GM21447 (cell line): ENCODE measurements around the gene TFDP2.
"Not testable (repeated sequence)": the region's sequence is repeated elsewhere in the genome, so short reads cannot be mapped to it uniquely, and the experiment has no call there.

Experiments
- ATAC-seq: cut with Tn5 transposase; IDR thresholded peaks from one replicate; pipeline ENCODE4 v1.9.1; 2021; ENCODE audit not compliant: unreplicated experiment

The TFDP2 gene, protein sequence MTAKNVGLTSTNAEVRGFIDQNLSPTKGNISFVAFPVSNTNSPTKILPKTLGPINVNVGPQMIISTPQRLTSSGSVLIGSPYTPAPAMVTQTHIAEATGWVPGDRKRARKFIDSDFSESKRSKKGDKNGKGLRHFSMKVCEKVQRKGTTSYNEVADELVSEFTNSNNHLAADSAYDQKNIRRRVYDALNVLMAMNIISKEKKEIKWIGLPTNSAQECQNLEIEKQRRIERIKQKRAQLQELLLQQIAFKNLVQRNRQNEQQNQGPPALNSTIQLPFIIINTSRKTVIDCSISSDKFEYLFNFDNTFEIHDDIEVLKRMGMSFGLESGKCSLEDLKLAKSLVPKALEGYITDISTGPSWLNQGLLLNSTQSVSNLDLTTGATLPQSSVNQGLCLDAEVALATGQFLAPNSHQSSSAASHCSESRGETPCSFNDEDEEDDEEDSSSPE

DNA sequence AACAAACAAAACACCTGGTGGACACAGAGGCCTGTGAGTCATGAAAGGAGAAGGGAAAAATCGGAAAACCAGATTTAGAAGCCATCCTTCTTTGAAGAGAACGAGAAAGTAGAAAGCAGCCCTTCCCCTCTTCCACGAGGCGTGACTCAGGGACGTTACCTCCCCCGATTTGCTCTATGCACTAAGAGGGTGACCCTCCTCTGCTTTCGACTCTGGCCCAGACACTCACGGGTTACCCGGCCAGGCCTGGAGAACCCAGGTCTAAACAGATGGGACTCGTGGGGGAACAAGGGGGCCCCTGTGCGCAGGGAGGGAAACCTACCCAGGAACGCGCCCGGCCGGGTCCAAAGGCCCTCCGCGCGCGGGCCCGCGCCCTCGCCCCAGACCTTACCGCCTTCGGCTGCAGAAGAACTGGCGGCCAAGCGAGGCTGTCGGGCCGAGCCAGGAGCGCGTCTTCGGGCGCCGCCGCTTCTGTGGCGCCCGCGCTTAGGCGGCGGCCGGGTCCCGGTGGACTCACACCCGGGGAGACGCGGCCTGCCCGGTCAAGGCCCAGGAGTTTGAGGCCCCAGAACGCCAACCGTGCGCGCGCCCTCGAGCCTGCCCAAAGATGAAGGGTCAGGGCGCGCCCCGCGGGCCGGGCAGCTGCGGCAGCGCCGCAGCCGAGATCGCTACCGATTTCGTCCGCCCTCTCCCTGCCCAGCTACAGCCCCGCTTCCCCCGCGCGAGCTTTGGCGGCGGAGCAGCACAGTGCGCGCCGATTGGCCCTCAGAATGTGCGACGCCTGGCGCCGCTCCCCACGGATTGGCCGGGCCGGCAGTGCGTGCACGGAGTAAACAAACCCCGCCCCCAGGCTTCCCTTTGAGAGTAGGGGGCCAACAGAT lies at the start of gene TFDP2:
Gene TFDP2 (minus strand): TSS at position 753 of the 881 bp plus-strand sequence. CDS start 47,795 bp downstream, outside the sequence.
- peak; percentile 99 for ATAC-seq

DNA sequence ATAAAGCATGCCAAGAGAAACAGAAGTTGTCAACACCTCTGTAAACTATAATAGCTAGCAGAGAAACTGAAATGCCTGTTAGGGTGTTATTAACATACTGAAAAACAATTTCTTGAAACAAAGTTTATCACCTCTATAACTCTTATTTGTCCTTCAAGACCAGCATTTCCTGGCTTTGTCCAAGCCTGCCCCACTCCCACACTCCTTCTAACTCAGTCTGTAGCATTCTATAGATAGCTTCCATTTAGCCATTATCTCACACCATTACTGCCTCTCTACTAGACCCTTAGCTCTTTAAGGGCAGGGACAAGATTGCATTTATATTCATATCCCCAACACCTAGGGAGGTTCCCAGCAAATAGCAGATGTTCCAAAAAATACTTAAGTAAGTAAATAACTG lies 39.5 kb upstream of the TFDP2 start:
- ATAC-seq, result no peak

DNA sequence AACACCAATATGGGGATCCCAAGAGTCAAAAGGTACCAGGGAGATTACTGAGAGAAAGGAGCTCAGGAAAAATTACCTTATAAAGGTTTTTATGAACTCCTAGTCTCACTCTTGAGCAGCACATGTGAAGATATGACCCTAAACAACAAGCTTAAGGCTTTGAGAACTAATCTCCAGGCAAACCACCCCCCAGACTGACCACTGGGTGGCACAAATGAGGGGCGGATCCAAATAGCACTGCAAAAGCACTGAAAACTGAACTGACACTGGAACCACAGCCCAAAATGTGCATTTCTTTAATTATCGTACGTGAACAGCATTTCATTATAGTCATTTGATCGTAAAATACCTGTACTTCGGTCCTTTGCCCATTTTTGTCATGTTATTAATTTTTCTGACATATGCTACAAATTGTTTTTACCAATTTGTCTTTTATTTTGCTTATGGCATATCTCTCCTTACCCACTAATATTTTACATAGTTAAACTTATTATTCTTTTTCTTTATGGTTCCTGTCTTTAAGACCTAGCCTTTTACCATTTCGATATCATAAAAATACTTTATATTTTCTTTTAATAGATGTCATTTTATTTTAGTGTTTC lies 31.5 kb upstream of the TFDP2 start:
- ATAC-seq, result no peak

DNA sequence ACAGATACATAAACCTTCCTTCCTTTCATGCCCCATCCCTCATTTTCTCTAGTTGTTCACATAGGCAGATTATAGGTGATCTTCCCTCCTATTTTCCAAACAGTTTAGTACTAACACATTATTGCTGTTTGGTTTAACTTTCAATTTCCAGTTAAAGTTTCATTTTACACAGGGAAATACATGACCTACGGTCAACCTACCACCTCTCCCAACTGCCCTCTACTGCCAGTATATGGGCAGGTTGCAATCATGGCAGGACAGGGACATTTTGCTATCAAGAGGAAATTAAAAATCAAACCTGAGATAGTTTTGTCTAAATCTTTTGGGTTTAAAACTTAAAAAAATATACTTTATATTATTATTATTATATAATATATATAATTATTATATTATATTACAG lies 26.1 kb upstream of the TFDP2 start:
- no peak for ATAC-seq

DNA sequence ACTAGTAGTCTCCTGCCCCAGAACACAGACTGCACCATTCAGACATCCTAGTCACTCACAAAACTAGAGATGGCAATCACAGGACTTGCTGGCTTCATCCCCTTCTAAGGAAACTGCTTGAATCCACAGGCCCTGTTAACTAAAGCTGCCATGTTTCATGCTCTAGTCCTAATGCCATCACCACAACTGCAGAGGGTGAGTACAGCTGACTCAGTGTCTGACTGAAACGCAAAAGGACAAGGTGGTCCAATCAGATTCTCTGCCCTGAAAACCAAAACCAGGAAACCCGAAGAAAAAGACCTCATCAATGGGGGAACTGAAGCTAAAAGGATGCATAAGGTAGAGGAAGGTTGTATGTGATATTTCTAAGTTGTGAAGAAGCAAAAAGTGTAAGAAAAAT lies 25.2 kb upstream of the TFDP2 start:
- no peak for ATAC-seq

DNA sequence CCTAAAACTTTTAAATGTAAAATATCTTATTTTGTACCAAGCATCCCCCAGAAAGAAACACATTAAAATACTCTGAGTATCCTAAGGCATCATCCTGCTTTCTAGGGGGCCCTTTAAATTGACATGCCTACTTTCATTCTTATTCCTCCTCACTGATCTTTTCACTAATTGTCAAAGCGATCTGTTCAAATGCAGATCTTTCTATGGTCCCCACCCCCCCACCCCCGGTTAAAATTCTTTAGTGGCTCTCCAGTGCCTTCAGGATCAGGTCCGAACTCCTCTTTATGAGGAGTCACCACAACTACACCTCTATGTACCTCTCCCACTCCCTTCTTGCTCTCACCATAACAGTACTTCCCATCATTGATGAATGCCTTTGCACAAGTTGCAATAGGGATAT lies 19.2 kb upstream of the TFDP2 start:
- no peak for ATAC-seq

DNA sequence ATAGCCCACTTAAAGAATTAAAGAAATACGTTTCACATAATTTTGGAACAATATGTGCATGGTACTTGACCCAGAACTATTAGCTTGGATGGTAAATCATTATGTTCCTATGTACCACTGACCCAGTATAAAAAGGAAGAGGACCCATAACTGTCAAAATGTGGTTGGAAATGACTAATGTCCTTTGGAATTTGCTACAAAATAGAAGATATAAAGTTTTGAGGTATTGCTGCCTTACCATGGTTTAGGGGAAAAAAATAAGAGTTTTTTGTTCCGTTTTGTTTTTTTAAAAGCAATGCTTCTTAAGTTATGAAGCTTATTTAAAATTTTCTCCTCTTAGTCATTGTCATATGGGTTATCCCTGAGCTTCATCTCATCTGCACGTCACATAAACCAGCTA lies 15.8 kb upstream of the TFDP2 start:
- no peak for ATAC-seq

DNA sequence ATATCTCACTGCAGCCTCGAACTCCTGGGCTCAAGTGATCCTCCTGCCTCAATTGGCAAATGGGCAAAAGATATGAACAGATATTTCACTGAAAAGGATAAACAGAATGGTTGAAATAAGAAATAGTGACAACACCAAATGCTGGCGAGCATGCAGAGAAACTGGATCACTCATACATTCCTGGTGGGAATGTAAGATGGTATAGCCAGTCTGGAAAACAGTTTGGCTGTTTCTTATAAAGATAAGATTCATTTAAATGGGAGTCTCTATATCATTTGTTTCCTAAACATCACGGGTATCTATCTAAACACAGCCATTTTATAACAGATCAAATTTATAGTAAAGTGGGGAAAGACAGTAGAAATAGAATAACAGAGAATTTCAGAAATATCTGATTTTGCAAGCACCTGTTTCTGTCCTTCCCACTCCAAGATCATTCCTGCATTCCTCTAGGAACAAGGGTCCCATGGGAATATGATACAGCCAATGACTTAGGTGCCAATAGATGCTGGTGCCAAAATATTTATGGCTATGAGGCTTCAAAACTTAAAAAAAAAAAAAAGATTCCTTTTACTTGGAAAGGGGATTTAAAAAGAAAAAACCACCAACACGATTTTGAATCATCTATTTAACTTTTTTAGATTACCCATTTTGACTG lies 9.9 kb upstream of the TFDP2 start:
- no peak for ATAC-seq

DNA sequence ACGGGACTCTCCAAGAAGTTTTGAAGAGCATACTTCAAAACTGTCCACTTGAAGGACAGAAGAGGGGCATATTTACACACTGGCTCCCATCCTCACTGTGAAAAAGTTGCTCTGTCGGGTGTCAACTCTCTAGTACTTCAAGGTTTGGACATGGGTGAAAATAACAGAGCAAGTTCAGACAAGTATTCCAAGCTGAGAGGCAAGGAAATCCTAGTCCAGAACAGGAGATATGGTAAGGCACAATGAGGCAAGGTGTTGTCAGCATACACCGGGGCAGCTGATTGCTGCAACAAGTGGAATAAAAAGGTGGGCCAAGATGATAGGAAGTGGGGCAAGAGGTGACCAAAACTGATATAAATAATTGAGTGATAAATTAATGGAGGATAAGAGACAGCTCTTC lies 4.8 kb upstream of the TFDP2 start:
- ATAC-seq, result no peak

DNA sequence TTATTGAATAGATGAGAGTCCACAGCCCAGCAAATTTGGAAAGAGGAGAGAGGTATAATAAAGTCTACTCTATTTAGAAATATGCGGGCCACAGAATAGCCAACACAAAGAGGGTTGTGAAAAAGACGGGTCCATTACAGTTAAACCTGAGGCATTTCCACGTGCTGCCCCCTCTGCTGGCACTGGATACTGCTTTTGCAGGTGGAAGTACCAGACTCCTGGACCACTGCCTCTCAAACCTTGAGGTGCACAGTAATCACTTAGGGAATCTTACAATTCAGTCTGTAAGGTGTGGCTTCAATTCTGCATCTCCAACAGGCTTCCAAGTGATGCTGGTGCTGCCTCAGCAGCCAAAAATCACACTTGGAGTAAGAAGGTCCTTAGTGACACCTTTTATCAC lies 3.0 kb upstream of the TFDP2 start:
- no peak for ATAC-seq

DNA sequence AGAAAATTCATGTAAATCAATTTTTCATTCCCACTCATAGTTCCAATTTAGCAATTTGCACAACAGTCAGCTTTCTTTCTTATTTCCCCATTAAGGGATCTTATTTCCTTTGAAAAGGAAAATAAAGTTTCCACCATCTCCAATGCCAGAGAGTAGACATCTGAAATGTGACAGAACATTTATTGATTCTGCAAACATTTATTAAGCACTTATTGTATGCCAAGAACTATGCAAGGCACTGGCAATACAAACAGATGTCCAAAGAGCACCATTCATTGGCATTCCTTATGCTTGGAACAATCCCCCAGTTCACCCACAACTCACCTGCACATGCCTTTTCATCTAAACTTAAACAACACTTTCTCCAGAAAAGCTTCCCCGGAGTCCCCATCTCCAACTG lies 2.5 kb upstream of the TFDP2 start:
- ATAC-seq, result no peak

DNA sequence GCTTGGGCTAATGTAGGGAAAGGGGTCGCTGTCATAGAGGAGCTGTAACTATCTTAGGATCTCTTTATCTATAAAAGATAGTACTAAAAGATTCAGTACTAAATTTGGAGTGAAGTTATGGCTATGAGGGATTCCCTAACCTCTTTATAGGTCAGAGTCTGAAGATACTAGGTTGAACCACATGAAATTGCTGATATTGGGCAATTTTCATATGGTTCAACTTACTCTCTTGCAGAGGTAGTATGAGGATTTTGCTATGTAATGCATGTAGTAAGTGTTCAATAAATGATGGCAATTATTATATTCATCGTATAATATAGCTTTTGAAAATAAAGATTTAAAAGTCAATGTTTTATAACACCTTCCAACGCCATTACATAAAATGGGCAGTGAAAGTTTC lies 1.9 kb upstream of the TFDP2 start:
- ATAC-seq, result no peak

DNA sequence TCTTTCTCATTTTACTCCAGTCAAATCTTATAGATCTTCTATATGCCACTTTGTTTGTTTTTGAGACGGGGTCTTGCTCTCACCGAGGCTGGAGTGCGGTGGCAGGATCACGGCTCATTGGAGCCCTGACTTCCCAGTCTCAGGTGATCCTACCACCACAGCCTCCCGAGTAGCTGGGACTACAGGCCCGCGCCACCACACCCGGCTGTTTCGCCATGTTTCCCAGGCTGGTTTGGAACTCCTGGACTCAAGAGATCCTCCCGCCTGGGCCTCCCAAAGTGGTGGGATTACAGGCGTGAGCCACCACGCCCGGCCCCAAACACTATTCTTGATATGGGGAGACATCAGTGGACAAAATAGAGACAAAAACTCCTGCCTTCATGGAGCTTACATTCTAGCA lies 927 bp upstream of the TFDP2 start:
- no peak for ATAC-seq

DNA sequence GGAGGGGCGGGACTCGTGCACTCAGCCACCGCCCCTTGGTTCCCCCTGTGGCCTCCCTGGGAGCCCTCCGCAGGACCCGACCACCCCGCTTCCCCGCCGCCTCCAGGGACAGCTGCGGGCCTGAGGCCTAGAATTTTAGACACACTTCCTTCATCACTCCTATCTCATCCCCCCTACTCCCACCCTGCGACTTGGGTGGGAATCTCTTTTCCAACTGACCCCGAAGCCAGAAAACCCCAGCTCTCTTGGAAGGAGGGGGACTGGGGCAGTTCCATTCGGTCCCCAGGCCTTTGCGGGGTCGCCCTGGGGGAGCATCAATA lies 289 bp upstream of the TFDP2 start:
- ATAC-seq, result no peak

DNA sequence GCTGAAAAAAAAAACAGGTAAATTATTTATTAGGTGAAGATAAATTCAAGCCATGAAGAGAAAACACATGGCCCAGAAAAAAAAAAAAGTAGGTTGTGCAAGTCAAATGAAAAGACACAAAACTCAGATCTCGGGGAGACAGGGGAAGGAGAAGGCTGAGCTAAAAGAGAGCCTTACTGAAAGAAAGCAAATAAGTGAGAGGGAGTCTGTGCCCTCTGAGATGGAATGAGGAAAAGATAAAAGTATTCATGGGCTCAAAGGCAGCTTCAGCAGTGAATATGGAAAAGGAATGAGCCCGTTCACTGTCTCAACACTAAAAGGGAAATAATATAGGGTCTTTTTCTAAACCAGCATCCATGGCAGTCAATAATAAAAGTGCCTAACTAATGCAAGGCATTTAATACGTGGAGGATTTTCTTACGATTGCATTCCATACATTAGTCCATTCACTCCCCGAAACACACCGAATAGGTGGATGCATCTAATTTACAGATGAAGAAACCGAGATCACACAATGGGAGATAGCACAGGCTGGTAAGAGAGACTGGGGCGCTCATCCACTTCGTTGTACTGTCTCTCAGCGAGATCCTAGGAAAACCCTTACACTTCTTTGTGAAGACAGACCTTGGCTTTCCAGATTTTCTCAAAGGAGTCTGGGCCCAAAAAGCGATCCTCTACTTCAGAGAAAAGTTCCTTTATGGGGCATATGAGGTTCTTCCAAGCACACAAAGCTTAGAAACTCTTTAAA lies 1.1 kb downstream of the TFDP2 start:
- no peak for ATAC-seq

DNA sequence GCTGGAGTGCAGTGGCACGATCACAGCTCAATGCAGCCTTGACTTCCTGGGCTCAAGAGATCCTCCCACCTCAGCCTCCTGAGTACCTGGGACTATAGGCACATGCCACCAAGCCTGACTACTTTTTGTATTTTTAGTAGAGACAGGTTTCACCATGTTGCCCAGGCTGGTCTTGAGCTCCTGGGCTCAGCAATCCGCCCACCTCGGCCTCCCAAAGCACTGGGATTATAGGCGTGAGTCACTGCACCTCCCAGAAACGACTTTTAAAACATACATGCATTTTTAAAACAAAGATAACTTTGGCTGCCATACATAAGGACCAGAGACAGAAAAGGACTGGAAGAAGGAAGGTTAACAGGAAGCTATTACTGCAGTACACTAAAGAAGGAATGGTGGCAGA lies 4.8 kb downstream of the TFDP2 start:
- ATAC-seq, result not testable (repeated sequence)

DNA sequence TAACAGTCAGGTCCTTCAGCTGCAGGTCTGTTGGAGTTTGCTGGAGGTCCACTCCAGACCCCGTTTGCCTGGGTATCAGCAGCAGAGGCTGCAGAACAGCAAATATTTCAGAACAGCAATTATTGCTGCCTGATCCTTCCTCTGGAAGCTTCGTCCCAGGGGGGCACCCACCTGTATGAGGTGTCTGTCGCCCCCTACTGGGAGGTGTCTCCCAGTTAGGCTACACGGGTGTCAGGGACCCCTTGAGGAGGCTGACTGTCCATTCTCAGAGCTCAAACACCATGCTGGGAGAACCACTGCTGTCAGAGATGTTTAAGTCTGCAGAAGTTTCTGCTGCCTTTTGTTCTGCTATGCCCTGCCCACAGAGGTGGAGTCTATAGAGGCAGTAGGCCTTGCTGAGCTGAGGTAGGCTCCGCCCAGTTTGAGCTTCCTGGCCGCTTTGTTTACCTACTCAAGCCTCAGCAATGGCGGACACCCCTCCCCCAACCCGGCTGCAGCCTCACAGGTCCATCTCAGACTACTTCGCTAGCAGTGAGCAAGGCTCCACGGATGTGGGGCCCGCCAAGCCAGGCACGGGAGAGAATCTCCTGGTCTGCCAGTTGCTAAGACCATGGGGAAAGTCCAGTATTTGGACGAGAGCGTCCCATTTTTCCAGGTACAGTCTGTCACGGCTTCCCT lies 8.6 kb downstream of the TFDP2 start:
- ATAC-seq, result not testable (repeated sequence)

DNA sequence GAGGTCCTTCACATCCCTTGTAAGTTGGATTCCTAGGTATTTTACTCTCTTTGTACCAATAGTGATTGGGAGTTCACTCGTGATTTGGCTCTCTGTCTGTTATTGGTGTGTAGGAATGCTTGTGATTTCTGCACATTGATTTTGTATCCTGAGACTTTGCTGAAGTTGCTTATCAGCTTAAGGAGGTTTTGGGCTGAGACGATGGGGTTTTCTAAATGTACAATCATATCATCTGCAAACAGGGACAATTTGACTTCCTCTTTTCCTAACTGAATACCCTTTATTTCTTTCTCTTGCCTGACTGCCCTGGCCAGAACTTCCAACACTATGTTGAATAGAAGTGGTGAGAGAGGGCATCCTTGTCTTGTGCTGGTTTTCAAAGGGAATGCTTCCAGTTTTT lies 12.3 kb downstream of the TFDP2 start:
- not testable (repeated sequence) for ATAC-seq

DNA sequence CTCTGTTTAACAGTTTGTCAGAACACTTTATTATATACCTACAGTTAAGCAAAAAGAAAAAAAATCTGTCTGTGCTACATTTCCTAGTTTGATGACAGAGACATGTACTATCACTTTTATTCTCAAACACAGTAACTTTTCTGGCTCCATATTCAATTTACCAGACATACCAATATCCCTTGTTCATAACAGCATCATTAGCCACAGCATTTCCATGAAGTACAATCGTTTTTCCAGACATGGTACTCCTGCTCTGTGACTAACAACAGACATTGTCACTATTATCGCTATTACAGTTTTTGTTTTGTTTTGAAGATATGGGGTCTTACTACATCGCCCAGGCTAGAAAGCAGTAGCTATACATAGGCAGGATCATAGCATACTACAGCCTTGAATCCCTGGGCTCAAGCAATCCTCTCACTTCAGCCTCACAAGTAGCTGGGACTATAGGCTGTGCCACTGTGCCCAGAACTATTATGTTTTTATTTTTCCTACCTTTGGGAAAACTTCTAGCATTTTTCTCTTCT lies 14.5 kb downstream of the TFDP2 start:
- ATAC-seq, result no peak
